ENCODE results near the gene FZD10.

- TF ChIP-seq CTCF (IDR thresholded peaks at IDR 0.05) = no peak
- no peak for TF ChIP-seq POLR2A (IDR thresholded peaks at IDR 0.05)
These were observed 6.7 kb upstream of the FZD10 start for GRCh38 chr12:130155416-130156073.

All from right lobe of liver (tissue), 4 donors.